SK-N-SH (cell line): ENCODE measurements around the gene TBL1XR1. TPM values are rescaled to one million over a fixed set of nuclear protein-coding genes. Genes with fewer than 3 reads are reported as not detected.

Source experiments
- CTCF ChIA-PET: fragments of 300-600, 350-600 bp; formaldehyde crosslinking; extraction: SDS; loops from one replicate; lab custom pipeline; 2021; lab: Yijun Ruan, JAX
- POLR2A ChIA-PET: fragments of 350-600 bp; sonication (Branson Sonifier 250); formaldehyde crosslinking; extraction: SDS; loops from one replicate; lab custom pipeline; 2020; ENCODE audit warnings: antibody characterized with exemption, inconsistent platforms; lab: Yijun Ruan, JAX
- DNase-seq: peaks from one replicate; pipeline ENCODE4 v3.0.0; 2012
- H2AFZ ChIP-seq: fragments of 200-600 bp; sonication (generic); 2 replicates; pipeline ENCODE4 v1.8.1; 2016; ENCODE audit warnings: antibody characterized with exemption, mild to moderate bottlenecking, low read depth
- H3F3A ChIP-seq: fragments of 200-600 bp; sonication (generic); replicated peaks from 2 replicates; pipeline ENCODE3; 2016; ENCODE audit warnings: antibody characterized with exemption, mild to moderate bottlenecking; ENCODE audit not compliant: insufficient read depth
- H3K27ac ChIP-seq, 2 experiments: fragments of 200-500 bp in 1 of 2; fragments of 200-600 bp in 1 of 2; sonication (Bioruptor generic) in 1 of 2; sonication (generic), shearing (Covaris generic) in 1 of 2; 2 replicates each; pipeline versions ENCODE4 v1.5.1 to v1.6.1; 2014 to 2016; ENCODE audit warnings: low read depth in 2 of 2, inconsistent platforms in 1 of 2, low read length in 1 of 2, mild to moderate bottlenecking in 1 of 2, mixed read lengths in 1 of 2
- H3K27me3 ChIP-seq: fragments of 200-600 bp; sonication (generic), shearing (Covaris generic); 2 replicates; pipeline ENCODE4 v1.6.1; 2016; ENCODE audit warnings: mixed run types; ENCODE audit not compliant: insufficient read depth
- H3K36me3 ChIP-seq, 2 experiments: fragments of 200-500 bp in 1 of 2; fragments of 200-600 bp in 1 of 2; sonication (Bioruptor generic) in 1 of 2; sonication (generic) in 1 of 2; replicated peaks in 1 of 2; 2 replicates each; pipeline versions ENCODE3 to v1.5.1; 2014 to 2016; ENCODE audit warnings: low read length in 1 of 2, mild to moderate bottlenecking in 1 of 2; ENCODE audit not compliant: insufficient read depth in 2 of 2, control insufficient read depth in 1 of 2
- H3K4me1 ChIP-seq, 2 experiments: fragments of 200-500 bp in 1 of 2; fragments of 200-600 bp in 1 of 2; sonication (Bioruptor generic) in 1 of 2; sonication (generic), shearing (Covaris generic) in 1 of 2; 2 replicates each; pipeline versions ENCODE4 v1.5.1 to v1.6.1; 2014 to 2016; ENCODE audit warnings: low read depth in 1 of 2, low read length in 1 of 2, mixed run types in 1 of 2; ENCODE audit not compliant: insufficient read depth in 2 of 2, control insufficient read depth in 1 of 2
- H3K4me2 ChIP-seq: fragments of 200-600 bp; sonication (generic), shearing (Covaris generic); 2 replicates; pipeline ENCODE4 v1.6.1; 2017; ENCODE audit warnings: mixed run types
- H3K4me3 ChIP-seq, 2 experiments: fragments of 200-500 bp in 1 of 2; fragments of 200-600 bp in 1 of 2; sonication (Bioruptor generic) in 1 of 2; sonication (generic), shearing (Covaris generic) in 1 of 2; 2 replicates each; pipeline versions ENCODE4 v1.5.1 to v1.8.1; 2014 to 2016; ENCODE audit warnings: low read depth in 2 of 2, inconsistent platforms in 1 of 2, low read length in 1 of 2, mild to moderate bottlenecking in 1 of 2, mixed read lengths in 1 of 2, moderate library complexity in 1 of 2
- H3K79me2 ChIP-seq: fragments of 200-600 bp; sonication (generic); 2 replicates; pipeline ENCODE4 v1.8.1; 2017; ENCODE audit warnings: mild to moderate bottlenecking; ENCODE audit not compliant: insufficient read depth
- H3K9ac ChIP-seq: fragments of 200-600 bp; sonication (generic); 2 replicates; pipeline ENCODE4 v1.6.1; 2017; ENCODE audit warnings: mixed run types
- H3K9me2 ChIP-seq: fragments of 200-600 bp; sonication (generic); 2 replicates; pipeline ENCODE4 v1.6.1; 2017; ENCODE audit warnings: mixed run types
- H3K9me3 ChIP-seq: fragments of 200-600 bp; sonication (generic); 2 replicates; pipeline ENCODE4 v1.6.1; 2017; ENCODE audit warnings: mixed run types, mild to moderate bottlenecking, moderate library complexity
- H4K20me1 ChIP-seq: fragments of 200-600 bp; sonication (generic); 2 replicates; pipeline ENCODE4 v1.6.1; 2017; ENCODE audit warnings: mild to moderate bottlenecking, mixed run types; ENCODE audit not compliant: insufficient read depth
- CHD2 ChIP-seq: fragments of 150-350 bp; IDR thresholded peaks from 2 replicates; pipeline ENCODE4 v1.6.1; 2018; ENCODE audit warnings: low read length; ENCODE audit not compliant: partially characterized antibody
- CTCF ChIP-seq: fragments of 200-600 bp; sonication (generic); IDR thresholded peaks from 2 replicates; pipeline ENCODE4 v1.6.1; 2017; ENCODE audit warnings: antibody characterized with exemption, mild to moderate bottlenecking, moderate library complexity
- ELF1 ChIP-seq: IDR thresholded peaks from 2 replicates; pipeline ENCODE4 v1.4.0; 2012
- EZH2phosphoT487 ChIP-seq: fragments of 200-600 bp; sonication (generic); IDR thresholded peaks from 2 replicates; pipeline ENCODE4 v1.6.1; 2017; ENCODE audit warnings: low read depth, mixed run types, mild to moderate bottlenecking, antibody characterized with exemption, moderate library complexity, borderline replicate concordance
- FOSL2 ChIP-seq: IDR thresholded peaks from 2 replicates; pipeline ENCODE4 v1.4.0; 2012; ENCODE audit warnings: low read depth, mild to moderate bottlenecking, moderate library complexity, borderline replicate concordance
- FOXJ3 ChIP-seq: sonication (generic); formaldehyde crosslinking; IDR thresholded peaks from 2 replicates; pipeline ENCODE4 v1.5.1; 2020; ENCODE audit warnings: mild to moderate bottlenecking, missing genetic modification reagents
- FOXM1 ChIP-seq: IDR thresholded peaks from 2 replicates; pipeline ENCODE4 v1.4.0; 2012; ENCODE audit warnings: low read depth, mild to moderate bottlenecking
- GABPA ChIP-seq: IDR thresholded peaks from 2 replicates; pipeline ENCODE4 v1.4.0; 2012; ENCODE audit warnings: low read depth, mild to moderate bottlenecking
- GATA2 ChIP-seq: sonication (generic); formaldehyde crosslinking; IDR thresholded peaks from 2 replicates; pipeline ENCODE4 v1.5.0; 2020; ENCODE audit warnings: mild to moderate bottlenecking, missing genetic modification reagents
- JUND ChIP-seq: IDR thresholded peaks from 2 replicates; pipeline ENCODE4 v1.4.0; 2012
- NRF1 ChIP-seq: IDR thresholded peaks from 2 replicates; pipeline ENCODE4 v1.6.1; 2012; ENCODE audit warnings: low read depth, mild to moderate bottlenecking, low read length
- POLR2AphosphoS5 ChIP-seq: IDR thresholded peaks from 2 replicates; pipeline ENCODE4 v1.6.1; 2012; ENCODE audit warnings: low read depth, low read length
- RAD21 ChIP-seq: IDR thresholded peaks from 2 replicates; pipeline ENCODE4 v1.6.1; 2012; ENCODE audit warnings: mild to moderate bottlenecking, low read length
- REST ChIP-seq: IDR thresholded peaks from 2 replicates; pipeline ENCODE4 v1.6.1; 2012; ENCODE audit warnings: mild to moderate bottlenecking, low read depth, low read length, moderate library complexity
- RFX5 ChIP-seq: IDR thresholded peaks from 2 replicates; pipeline ENCODE4 v1.6.1; 2012; ENCODE audit warnings: mild to moderate bottlenecking, improper control_type of control experiment, low read length
- RXRA ChIP-seq: IDR thresholded peaks from 2 replicates; pipeline ENCODE4 v1.4.0; 2012; ENCODE audit warnings: low read depth, mild to moderate bottlenecking, borderline replicate concordance
- SIN3A ChIP-seq: IDR thresholded peaks from 2 replicates; pipeline ENCODE4 v1.6.1; 2012; ENCODE audit warnings: low read depth, mild to moderate bottlenecking, low read length, moderate library complexity, borderline replicate concordance
- TAF1 ChIP-seq: IDR thresholded peaks from 2 replicates; pipeline ENCODE4 v1.6.1; 2012; ENCODE audit warnings: low read depth, mild to moderate bottlenecking, low read length, moderate library complexity, borderline replicate concordance
- WGBS: methylation state at CpG from one replicate; pipeline ENCODE4 v1.1.6; 2017; ENCODE audit warnings: low lambda C conversion rate; 5-methylcytosine and 5-hydroxymethylcytosine counted together
- polyA plus RNA-seq, 3 experiments: library from polyadenylated mRNA; depleted of rRNA; stranded (reverse); fragments of >200 nt; gene quantifications; 2 replicates each; pipeline ENCODE4 v1.2.3, GENCODE V29; 2012
- TF ChIP-seq, protein P1 (sequence below): IDR thresholded peaks from 2 replicates; pipeline ENCODE4; 2012
- TF ChIP-seq, protein P2 (sequence below): IDR thresholded peaks from 2 replicates; pipeline ENCODE4 v1.4.0; 2012; ENCODE audit warnings: low read depth, borderline replicate concordance

Gene TBL1XR1
- polyA plus RNA-seq, 1 of the 3 experiments (the other 2 are of a cell fraction), result 20.9 TPM

DNA sequence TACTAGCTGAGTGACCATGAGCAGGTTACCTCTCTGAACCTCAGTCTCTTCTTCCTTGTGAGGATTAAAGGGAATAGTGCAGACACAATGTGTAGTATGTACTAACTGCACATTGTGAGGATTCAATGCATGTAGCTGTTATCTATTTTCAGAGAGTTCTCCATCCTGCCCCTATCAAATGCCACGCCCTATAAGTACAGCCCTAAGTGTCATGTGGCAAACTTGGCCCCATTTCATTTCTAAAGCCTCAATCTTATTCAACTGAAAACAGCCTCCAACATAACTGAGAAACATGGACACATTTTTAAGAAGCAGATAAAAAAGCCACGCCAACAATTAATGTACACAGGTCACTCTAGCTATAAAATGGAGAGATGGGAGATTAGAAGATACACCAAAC, 220.0 kb downstream of the TBL1XR1 start:
- POLR2A ChIA-PET, result no interaction called here
- WGBS, result 80% methylated on average over 2 of the region's 2 CpGs
- CTCF ChIA-PET, result no interaction called here
- Histone ChIP-seq H3K79me2 (no peaks in the 10 kb centered on the region), H3K9ac (no peak overlapping the region), H3F3A (no peaks in the 10 kb centered on the region), H3K36me3 (no peaks in the 10 kb centered on the region), H3K4me3 (no peak overlapping the region), H2AFZ (no peak overlapping the region), H3K27ac (no peak overlapping the region), H3K4me1 (no peaks in the 10 kb centered on the region)
- no peak for TF ChIP-seq NRF1
- no peak for TF ChIP-seq FOXJ3 (CRISPR knock-in tag)
- TF ChIP-seq, protein P1, sequence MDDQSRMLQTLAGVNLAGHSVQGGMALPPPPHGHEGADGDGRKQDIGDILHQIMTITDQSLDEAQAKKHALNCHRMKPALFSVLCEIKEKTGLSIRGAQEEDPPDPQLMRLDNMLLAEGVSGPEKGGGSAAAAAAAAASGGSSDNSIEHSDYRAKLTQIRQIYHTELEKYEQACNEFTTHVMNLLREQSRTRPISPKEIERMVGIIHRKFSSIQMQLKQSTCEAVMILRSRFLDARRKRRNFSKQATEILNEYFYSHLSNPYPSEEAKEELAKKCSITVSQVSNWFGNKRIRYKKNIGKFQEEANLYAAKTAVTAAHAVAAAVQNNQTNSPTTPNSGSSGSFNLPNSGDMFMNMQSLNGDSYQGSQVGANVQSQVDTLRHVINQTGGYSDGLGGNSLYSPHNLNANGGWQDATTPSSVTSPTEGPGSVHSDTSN, result no peak
- TF ChIP-seq ELF1, result no peak
- TF ChIP-seq POLR2AphosphoS5, result no peak
- TF ChIP-seq CHD2, result no peak
- no peak for TF ChIP-seq JUND
- TF ChIP-seq SIN3A, result no peak
- no peak for TF ChIP-seq TAF1
- TF ChIP-seq RXRA, result no peak
- no peak for TF ChIP-seq RAD21
- TF ChIP-seq REST, result no peak
- no peak for TF ChIP-seq GATA2 (CRISPR knock-in tag)
- TF ChIP-seq GABPA, result no peak
- TF ChIP-seq EZH2phosphoT487, result no peak
- TF ChIP-seq, all 33 proteins: peak for 0
- Histone ChIP-seq H3K9me3 (no peaks in the 10 kb centered on the region), H3K27me3 (no peaks in the 10 kb centered on the region), H3K9me2 (no peaks in the 10 kb centered on the region), H3K4me2 (no peak overlapping the region), H4K20me1 (no peaks in the 10 kb centered on the region)
- DNase-seq, result no peak

- Histone ChIP-seq H3K79me2 (no peaks in the 10 kb centered on the region), H3K27me3 (no peaks in the 10 kb centered on the region), H3K9ac (no peak overlapping the region), H3K4me3 (no peak overlapping the region), H3K4me2 (no peak overlapping the region), H2AFZ (no peak overlapping the region), H4K20me1 (no peaks in the 10 kb centered on the region), H3K4me1 (no peaks in the 10 kb centered on the region), H3K9me3 (no peaks in the 10 kb centered on the region)
- POLR2A ChIA-PET, result no interaction called here
- CTCF ChIA-PET, result no interaction called here
- WGBS, result 88% methylated on average over 10 of the region's 10 CpGs
- DNase-seq, result no peak
- TF ChIP-seq, protein P2, sequence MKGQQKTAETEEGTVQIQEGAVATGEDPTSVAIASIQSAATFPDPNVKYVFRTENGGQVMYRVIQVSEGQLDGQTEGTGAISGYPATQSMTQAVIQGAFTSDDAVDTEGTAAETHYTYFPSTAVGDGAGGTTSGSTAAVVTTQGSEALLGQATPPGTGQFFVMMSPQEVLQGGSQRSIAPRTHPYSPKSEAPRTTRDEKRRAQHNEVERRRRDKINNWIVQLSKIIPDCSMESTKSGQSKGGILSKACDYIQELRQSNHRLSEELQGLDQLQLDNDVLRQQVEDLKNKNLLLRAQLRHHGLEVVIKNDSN, result no peak
- no peak for TF ChIP-seq RFX5
- no peak for TF ChIP-seq FOXM1
- TF ChIP-seq EZH2phosphoT487, result no peak
- TF ChIP-seq FOSL2, result no peak
- TF ChIP-seq RAD21, result no peak
- no peak for TF ChIP-seq CTCF
- TF ChIP-seq, all 33 proteins: peak for 0
- H3K36me3 ChIP-seq, result no peaks in the 10 kb centered on the region
- H3F3A ChIP-seq, result no peaks in the 10 kb centered on the region
- no peaks in the 10 kb centered on the region for H3K9me2 ChIP-seq
- H3K27ac ChIP-seq, result no peak overlapping the region
Observed at GRCh38 chr3:176976586-176976985, 220.7 kb downstream of the TBL1XR1 start.
